Right forelimb (tissue), 1 donor: Measurements from ENCODE around the gene NTM.

ENCODE experiments used
- DNase-seq: peaks from one replicate; pipeline ENCODE4 v3.0.0-alpha.2; 2018

NTM gene

GRCh38 chr11:131877246-131877942 lies 507.0 kb downstream of the NTM start:
- DNase-seq, result no peak

GRCh38 chr11:131880316-131880715 lies 509.9 kb downstream of the NTM start:
- DNase-seq, result no peak

GRCh38 chr11:131880976-131881375 lies 510.6 kb downstream of the NTM start:
- no peak for DNase-seq

GRCh38 chr11:131883332-131883731 lies 512.9 kb downstream of the NTM start:
- no peak for DNase-seq

GRCh38 chr11:131884461-131885073 lies 514.2 kb downstream of the NTM start:
- no peak for DNase-seq

- DNase-seq, result no peak
Observed at GRCh38 chr11:131885431-131885830, 515.0 kb downstream of the NTM start.

GRCh38 chr11:131886201-131886600 lies 515.8 kb downstream of the NTM start:
- no peak for DNase-seq

GRCh38 chr11:131888230-131888855 lies 517.9 kb downstream of the NTM start:
- DNase-seq, result no peak

GRCh38 chr11:131889146-131889577 lies 518.7 kb downstream of the NTM start:
- DNase-seq, result no peak

GRCh38 chr11:131889760-131890581 lies 519.6 kb downstream of the NTM start:
- no peak for DNase-seq

- no peak for DNase-seq
Observed at GRCh38 chr11:131893103-131893890, 522.9 kb downstream of the NTM start.

- DNase-seq, result no peak
Observed at GRCh38 chr11:131893988-131894387, 523.6 kb downstream of the NTM start.

- DNase-seq, result no peak
Observed at GRCh38 chr11:131894615-131895544, 524.5 kb downstream of the NTM start.

GRCh38 chr11:131895865-131896264 lies 525.5 kb downstream of the NTM start:
- no peak for DNase-seq

- DNase-seq, result no peak
Observed at GRCh38 chr11:131896978-131897615, 526.7 kb downstream of the NTM start.

GRCh38 chr11:131897956-131898355 lies 527.5 kb downstream of the NTM start:
- DNase-seq, result no peak

GRCh38 chr11:131898949-131899348 lies 528.5 kb downstream of the NTM start:
- DNase-seq, result no peak

GRCh38 chr11:131899950-131900580 lies 529.6 kb downstream of the NTM start:
- DNase-seq, result no peak

- DNase-seq, result no peak
Observed at GRCh38 chr11:131902421-131902820, 532.0 kb downstream of the NTM start.

GRCh38 chr11:131903074-131903473 lies 532.7 kb downstream of the NTM start:
- DNase-seq, result no peak
